Measurements from ENCODE around the gene MACROH2A1. TPM values are rescaled to one million over a fixed set of nuclear protein-coding genes. Genes with fewer than 3 reads are reported as not detected.

The MACROH2A1 gene
- total RNA-seq, 2 experiments from 2014 or later: 159 to 190 TPM

DNA sequence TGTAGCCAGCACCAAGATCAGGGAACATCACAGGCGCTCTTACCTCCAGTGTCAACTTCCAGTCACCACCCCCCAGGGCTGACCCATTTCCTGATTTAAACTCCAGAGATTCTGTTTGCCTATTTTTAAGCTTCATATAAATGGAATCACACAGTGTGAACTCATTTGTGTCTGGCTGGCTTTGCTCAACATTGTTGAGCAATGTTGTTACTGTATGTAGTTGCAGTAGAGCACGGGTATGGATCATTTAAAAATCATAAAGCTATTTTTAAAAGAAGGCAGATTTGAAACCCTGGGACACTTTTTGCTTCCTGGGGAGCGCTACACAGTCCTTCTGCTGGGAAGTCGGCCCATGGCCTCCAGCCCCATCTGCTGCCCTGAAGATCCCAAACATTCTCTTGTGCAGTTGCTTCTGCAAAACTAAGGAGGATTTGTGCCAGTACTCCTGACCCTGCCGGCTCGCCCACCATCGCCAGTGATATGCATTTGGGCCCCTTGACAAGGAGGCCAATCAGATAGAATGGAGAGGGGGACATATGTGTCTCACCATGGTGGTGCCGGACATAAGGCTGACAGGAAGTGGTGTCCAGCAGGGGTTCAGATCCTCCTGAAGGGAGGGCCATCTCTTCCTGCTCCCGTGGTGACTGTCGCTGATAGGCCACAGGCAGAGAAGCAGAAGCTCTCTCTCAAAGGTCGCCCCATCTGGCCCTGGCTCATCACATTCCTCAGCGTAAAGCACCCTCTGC lies 34.8 kb upstream of the MACROH2A1 start:
- DNase-seq: no peak
- no peaks in the 10 kb centered on the region for H3K4me1 Mint-ChIP-seq

DNA sequence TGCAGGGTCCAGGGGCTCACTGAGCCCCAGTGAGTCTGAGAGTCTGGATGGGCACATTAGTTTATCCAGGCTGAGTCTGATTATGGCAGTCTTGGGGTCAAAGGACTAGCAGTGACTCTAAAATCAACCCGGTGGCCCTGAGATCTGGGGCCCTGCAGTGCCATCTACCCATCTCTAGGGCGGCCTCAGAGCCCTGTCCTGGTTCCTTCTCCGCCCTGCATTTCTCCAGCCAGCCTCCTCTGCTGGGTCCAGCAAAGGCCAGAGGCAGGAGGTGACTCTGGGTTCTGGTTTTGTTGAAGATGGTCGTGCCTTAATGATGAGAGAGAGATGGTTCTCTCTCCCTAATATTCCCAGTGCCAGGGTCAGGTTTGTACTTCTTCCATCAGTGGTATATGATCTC lies 33.1 kb upstream of the MACROH2A1 start:
- intact Hi-C loops (cut with DNase I, micrococcal nuclease): no loop called here
- ChIA-PET POLR2A (interaction anchor here (0.6 kb wide), 1 partner anchor 183 kb away, joined by 4 read pairs; no protein-coding TSS in a partner anchor), CTCF (no interaction called here)
- H3K27me3 Mint-ChIP-seq: peaks cover 3% of the 10 kb centered on the region
- H3K4me1 Mint-ChIP-seq: no peaks in the 10 kb centered on the region
- no peak overlapping the region for H3K4me3 Mint-ChIP-seq
- DNase-seq (no peak), ATAC-seq (no peak)
- H3K27ac Mint-ChIP-seq: no peak overlapping the region
- peaks cover 7% of the 10 kb centered on the region for H3K9me3 Mint-ChIP-seq (ENCODE audit: low read depth)
- H3K36me3 Mint-ChIP-seq (ENCODE audit: low read depth): no peaks in the 10 kb centered on the region

More for the DNA sequence above, 34.8 kb upstream of the MACROH2A1 start:
- CTCF ChIA-PET: interaction anchor here (1.1 to 1.3 kb wide), 2 partner anchors 8 to 127 kb away, joined by 4 read pairs; no protein-coding TSS in a partner anchor
- Mint-ChIP-seq H3K27ac (no peak overlapping the region), H3K9me3 (ENCODE audit: low read depth) (peaks cover 2% of the 10 kb centered on the region), H3K27me3 (peaks cover 5% of the 10 kb centered on the region), H3K4me3 (no peak overlapping the region), H3K36me3 (ENCODE audit: low read depth) (no peaks in the 10 kb centered on the region)
- intact Hi-C loops (cut with DNase I, micrococcal nuclease): no loop called here
- POLR2A ChIA-PET: no interaction called here
- ATAC-seq: no peak

DNA sequence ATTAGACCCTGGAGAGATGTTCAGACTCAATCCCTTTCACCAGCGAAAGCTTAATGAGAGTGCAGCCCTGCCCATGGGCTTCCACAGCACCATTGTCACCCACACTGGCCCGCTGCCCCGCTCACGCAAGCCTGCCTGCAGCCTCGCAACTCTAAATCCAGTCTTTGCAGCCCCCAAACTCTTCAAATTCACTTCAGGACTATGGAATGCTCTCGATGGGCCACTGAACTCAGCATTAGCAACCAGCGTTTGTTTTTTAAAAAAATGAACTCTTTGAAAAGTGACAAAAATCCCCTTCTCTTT lies 31.1 kb upstream of the MACROH2A1 start:
- no peak for ATAC-seq
- intact Hi-C loops (cut with DNase I, micrococcal nuclease): no loop called here
- ChIA-PET CTCF (no interaction called here), POLR2A (no interaction called here)
- no peak for DNase-seq
- H3K9me3 Mint-ChIP-seq (ENCODE audit: low read depth): peaks cover 7% of the 10 kb centered on the region
- H3K27me3 Mint-ChIP-seq: no peaks in the 10 kb centered on the region
- no peak overlapping the region for H3K4me3 Mint-ChIP-seq
- H3K36me3 Mint-ChIP-seq (ENCODE audit: low read depth): no peaks in the 10 kb centered on the region
- H3K4me1 Mint-ChIP-seq: peaks cover 4% of the 10 kb centered on the region
- no peak overlapping the region for H3K27ac Mint-ChIP-seq

DNA sequence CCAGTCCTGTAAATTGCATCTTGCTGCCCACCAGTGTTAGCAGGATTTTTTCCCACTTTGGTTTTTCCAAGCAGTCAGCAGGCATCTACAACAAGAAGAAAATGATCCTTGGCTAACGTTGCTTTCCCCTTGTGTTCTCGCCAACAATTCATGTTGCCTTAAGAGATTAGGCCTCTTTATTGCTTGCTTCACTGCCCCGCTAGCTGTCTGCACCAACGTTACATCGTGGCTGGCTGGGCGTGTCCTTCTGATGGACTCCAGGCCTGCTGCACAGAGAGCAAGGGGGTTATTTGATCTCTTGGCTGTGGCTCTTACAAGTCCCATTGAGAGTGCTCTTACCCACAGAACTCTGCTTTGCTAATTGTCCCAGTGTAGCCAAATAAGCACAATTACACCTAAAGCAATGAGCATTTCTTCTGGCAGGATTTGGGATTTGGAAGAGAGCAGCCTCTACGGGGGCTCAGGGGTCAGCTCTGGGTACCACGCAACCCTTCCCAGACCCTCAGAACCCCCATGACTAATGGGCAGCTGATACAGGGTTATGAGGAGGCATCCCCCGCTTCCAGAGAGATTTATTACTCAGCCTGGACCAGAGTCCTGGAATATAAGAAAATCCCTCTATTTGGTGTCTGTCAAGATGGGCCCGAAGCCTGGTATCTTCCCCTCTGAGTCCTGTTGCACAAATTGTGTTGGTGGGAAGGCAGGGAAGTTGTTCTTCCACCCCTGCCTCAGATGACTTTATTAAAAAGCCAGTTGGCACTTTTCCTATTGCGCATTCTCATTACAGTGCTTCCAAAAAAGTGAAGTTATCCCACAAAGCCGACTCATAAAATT lies 30.5 kb upstream of the MACROH2A1 start:
- peaks cover 4% of the 10 kb centered on the region for H3K4me1 Mint-ChIP-seq
- no peak for DNase-seq
- intact Hi-C loops (cut with DNase I, micrococcal nuclease): no loop called here
- POLR2A ChIA-PET: no interaction called here
- H3K36me3 Mint-ChIP-seq (ENCODE audit: low read depth): no peaks in the 10 kb centered on the region
- H3K27ac Mint-ChIP-seq: no peak overlapping the region
- H3K9me3 Mint-ChIP-seq (ENCODE audit: low read depth): peaks cover 7% of the 10 kb centered on the region
- no peak for ATAC-seq
- no peaks in the 10 kb centered on the region for H3K27me3 Mint-ChIP-seq
- CTCF ChIA-PET: no interaction called here
- H3K4me3 Mint-ChIP-seq: no peak overlapping the region

DNA sequence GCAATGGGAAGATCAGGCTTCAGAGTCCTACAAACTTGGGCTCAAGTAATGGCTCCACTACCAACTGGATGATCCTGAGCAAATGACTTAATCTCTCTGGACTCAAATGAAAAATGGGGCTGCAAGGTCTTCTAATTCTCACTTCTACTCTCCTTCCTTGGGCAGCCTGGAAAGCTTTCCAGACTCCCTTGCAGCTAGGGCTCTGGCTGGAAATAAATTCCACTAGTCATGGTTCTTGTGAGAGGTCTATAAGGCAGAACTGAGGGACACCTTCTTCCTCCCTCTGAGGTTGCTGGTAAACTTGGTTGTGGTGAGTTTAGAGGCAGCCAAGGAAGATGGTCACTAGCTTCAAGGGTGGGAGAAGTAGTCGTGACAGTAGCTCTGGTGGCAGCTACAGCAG lies 29.6 kb upstream of the MACROH2A1 start:
- peaks cover 7% of the 10 kb centered on the region for H3K9me3 Mint-ChIP-seq (ENCODE audit: low read depth)
- H3K27me3 Mint-ChIP-seq: peaks cover 3% of the 10 kb centered on the region
- no peaks in the 10 kb centered on the region for H3K36me3 Mint-ChIP-seq (ENCODE audit: low read depth)
- ChIA-PET CTCF (interaction anchor here (0.6 kb wide), 1 partner anchor 49 kb away, joined by 4 read pairs; no protein-coding TSS in a partner anchor), POLR2A (no interaction called here)
- H3K4me3 Mint-ChIP-seq: no peak overlapping the region
- intact Hi-C loops (cut with DNase I, micrococcal nuclease): no loop called here
- H3K4me1 Mint-ChIP-seq: peaks cover 4% of the 10 kb centered on the region
- ATAC-seq (no peak), DNase-seq (no peak)
- no peak overlapping the region for H3K27ac Mint-ChIP-seq

DNA sequence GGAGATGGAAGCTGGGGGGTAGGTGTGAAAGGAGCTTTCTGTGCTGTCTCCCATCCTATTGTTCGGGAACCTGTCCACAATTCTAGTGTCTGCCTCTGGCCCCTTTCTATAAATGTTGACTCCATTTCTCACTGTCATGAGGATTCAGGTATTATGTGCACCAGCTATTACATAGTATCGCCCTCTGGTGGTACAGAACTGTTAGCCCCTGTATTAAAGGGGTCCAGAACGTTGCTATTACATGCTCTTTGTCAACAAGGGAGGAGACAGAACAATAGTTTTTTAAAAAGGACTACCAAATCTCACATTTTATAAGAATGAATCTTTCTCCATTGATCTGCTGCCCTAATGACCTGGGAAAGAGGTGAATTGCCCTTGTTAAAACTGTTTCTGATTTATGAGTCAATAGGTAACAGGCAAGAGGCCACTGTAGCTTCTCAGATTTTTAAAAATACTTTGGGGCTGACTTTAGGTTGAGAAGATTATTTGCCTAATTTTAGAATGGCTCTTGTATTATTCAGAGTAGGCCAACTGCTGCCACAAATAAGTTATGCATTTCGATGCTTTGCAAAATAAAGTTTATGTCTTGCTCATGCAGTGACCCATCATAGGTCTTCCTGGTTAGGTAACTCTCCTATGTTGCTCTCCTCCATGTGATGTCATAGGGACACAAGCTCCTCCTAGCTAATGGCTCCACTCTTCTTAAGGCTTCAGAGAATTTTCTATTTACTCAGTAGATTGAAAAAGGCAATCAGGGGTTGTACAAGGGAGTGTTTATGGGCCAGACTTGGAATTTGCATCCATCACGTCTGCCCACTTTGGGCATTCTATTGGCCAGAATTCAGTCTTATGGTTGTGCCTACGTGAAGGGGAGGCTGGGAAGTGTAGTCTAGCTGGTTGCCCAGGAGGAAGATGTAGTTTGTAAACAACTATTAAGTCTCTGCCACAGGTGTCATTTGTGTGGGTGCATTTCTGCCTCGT lies 27.4 kb upstream of the MACROH2A1 start:
- peaks cover 7% of the 10 kb centered on the region for H3K9me3 Mint-ChIP-seq (ENCODE audit: low read depth)
- no peaks in the 10 kb centered on the region for H3K36me3 Mint-ChIP-seq (ENCODE audit: low read depth)
- H3K4me1 Mint-ChIP-seq: peaks cover 4% of the 10 kb centered on the region
- ATAC-seq: peak; percentile 86
- intact Hi-C loops (cut with DNase I, micrococcal nuclease): loop anchor here (2.0 kb wide), 2 partner anchors 28 to 50 kb away; partner anchors contain the start of gene MACROH2A1 (in 1 of the 2)
- H3K4me3 Mint-ChIP-seq: no peak overlapping the region
- H3K27me3 Mint-ChIP-seq: peaks cover 3% of the 10 kb centered on the region
- peak; percentile 31 for DNase-seq
- ChIA-PET POLR2A (interaction anchor here (0.8 kb wide), 1 partner anchor 48 kb away, joined by 4 read pairs; no protein-coding TSS in a partner anchor), CTCF (interaction anchor here (0.5 to 2.5 kb wide), 18 partner anchors 8 to 196 kb away, joined by 3 to 10 read pairs (median 3); no protein-coding TSS in a partner anchor)
- H3K27ac Mint-ChIP-seq: no peak overlapping the region

DNA sequence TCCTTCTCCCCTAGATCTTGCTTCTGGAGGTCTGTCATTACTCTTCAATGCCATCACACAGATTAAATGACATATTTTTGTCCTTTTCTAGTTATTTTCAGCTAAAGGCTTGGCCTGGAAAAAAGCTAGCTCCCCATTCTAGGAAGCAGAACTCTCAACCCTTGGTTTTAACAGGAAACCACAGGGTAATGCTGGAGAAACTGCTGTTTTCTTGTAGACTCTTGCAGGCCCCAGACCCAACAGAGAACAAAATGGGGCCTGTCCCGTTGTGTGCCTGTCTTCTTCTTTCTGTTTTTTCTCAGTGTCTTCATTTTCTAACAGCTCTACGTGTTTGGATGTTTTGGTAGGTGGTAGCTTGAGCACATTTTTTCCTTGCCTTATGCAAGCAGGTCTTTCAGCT lies 26.6 kb upstream of the MACROH2A1 start:
- no peak for DNase-seq
- peaks cover 4% of the 10 kb centered on the region for H3K4me1 Mint-ChIP-seq
- no peak overlapping the region for H3K4me3 Mint-ChIP-seq
- H3K9me3 Mint-ChIP-seq (ENCODE audit: low read depth): peaks cover 7% of the 10 kb centered on the region
- no peaks in the 10 kb centered on the region for H3K36me3 Mint-ChIP-seq (ENCODE audit: low read depth)
- H3K27ac Mint-ChIP-seq: no peak overlapping the region
- intact Hi-C loops (cut with DNase I, micrococcal nuclease): loop anchor here (2.0 kb wide), 2 partner anchors 27 to 49 kb away; partner anchors contain the start of gene MACROH2A1 (in 1 of the 2)
- POLR2A ChIA-PET: interaction anchor here (0.8 kb wide), 1 partner anchor 48 kb away, joined by 4 read pairs; no protein-coding TSS in a partner anchor
- CTCF ChIA-PET: interaction anchor here (0.5 to 2.5 kb wide), 18 partner anchors 9 to 195 kb away, joined by 3 to 10 read pairs (median 3); no protein-coding TSS in a partner anchor
- ATAC-seq: no peak
- peaks cover 5% of the 10 kb centered on the region for H3K27me3 Mint-ChIP-seq

DNA sequence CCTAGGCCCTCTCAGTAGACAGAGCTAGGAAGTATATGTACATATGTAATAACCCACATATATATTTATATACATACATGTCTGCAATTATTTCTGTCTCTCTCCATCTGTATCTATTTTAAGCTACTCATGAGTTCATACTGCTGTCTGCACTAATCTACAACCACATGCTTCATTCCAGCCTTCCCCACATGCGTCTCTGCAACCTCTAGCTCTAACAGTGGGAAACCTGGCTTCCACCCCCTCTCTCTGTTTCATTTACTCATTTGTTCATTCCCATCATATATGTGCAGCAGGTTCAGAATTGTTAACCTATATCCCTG lies 24.8 kb upstream of the MACROH2A1 start:
- ATAC-seq (no peak), DNase-seq (no peak)
- Mint-ChIP-seq H3K4me1 (peaks cover 4% of the 10 kb centered on the region), H3K36me3 (ENCODE audit: low read depth) (no peaks in the 10 kb centered on the region), H3K9me3 (ENCODE audit: low read depth) (peaks cover 10% of the 10 kb centered on the region), H3K4me3 (no peak overlapping the region), H3K27ac (no peak overlapping the region), H3K27me3 (peaks cover 14% of the 10 kb centered on the region)
- ChIA-PET POLR2A (no interaction called here), CTCF (interaction anchor here (0.6 to 1.5 kb wide), 6 partner anchors 29 to 275 kb away, joined by 3 to 5 read pairs (median 4); no protein-coding TSS in a partner anchor)
- intact Hi-C loops (cut with DNase I, micrococcal nuclease): no loop called here

DNA sequence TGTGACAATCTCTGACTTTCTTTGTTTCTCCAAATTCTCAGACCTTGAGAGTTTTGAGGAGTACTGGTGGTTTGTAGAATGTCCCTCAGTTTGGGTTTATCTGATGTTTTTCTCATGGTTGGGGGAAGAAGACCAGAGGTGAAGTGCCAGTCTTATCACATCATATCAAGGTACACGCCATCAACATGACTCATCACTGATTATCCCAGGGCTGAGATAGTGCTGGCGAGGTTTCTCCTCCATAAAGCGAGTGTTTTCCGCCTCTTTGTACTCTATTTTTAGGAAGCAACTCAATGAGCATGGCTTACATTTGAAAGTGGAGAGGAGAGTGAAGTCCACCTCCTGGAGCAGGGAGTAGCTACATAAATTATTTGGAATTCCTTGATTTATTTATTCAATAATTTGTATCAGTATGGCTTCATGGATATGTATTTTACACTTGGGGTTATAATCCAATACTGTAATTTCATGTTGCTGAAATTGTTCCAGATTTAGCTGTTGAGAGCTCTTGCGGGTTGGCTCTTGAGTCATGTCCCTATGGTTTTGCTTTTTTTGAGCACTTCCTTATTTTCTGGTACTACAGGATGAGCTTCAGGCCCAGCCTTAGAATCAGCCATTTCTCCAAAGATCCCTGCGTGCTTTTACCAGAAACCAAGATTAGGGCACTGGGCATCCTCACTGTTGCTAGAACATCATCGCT lies 24.3 kb upstream of the MACROH2A1 start:
- Mint-ChIP-seq H3K4me1 (peaks cover 4% of the 10 kb centered on the region), H3K27ac (no peak overlapping the region), H3K9me3 (ENCODE audit: low read depth) (peaks cover 5% of the 10 kb centered on the region), H3K36me3 (ENCODE audit: low read depth) (no peaks in the 10 kb centered on the region), H3K27me3 (peaks cover 16% of the 10 kb centered on the region), H3K4me3 (no peak overlapping the region)
- intact Hi-C loops (cut with DNase I, micrococcal nuclease): no loop called here
- ChIA-PET POLR2A (no interaction called here), CTCF (interaction anchor here (0.6 to 1.5 kb wide), 5 partner anchors 43 to 274 kb away, joined by 3 to 5 read pairs (median 4); no protein-coding TSS in a partner anchor)
- ATAC-seq (no peak), DNase-seq (no peak)

DNA sequence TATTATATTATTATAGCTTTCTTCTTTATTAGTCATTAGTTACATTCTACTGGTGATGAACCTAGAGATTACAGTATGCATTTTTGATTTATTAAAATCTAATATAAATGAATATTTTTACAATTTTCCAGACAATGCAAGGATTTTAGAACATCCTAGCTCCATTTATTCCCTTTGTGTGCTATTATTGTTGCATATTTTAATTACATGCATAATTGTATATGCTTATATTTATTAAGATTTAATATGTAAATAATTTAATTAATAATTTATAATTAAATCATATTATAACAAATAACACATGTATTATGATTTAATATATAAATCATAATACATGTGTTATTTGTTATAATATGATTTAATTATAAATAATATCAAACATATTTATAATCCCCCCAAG lies 23.4 kb upstream of the MACROH2A1 start:
- H3K27me3 Mint-ChIP-seq: peaks cover 18% of the 10 kb centered on the region

More for the DNA sequence above, 23.4 kb upstream of the MACROH2A1 start:
- no peak for ATAC-seq
- ChIA-PET POLR2A (no interaction called here), CTCF (interaction anchor here (1.5 kb wide), 1 partner anchor 44 kb away, joined by 4 read pairs; no protein-coding TSS in a partner anchor)
- Mint-ChIP-seq H3K4me1 (peaks cover 4% of the 10 kb centered on the region), H3K4me3 (no peak overlapping the region), H3K9me3 (ENCODE audit: low read depth) (peaks cover 5% of the 10 kb centered on the region), H3K36me3 (ENCODE audit: low read depth) (no peaks in the 10 kb centered on the region), H3K27ac (no peak overlapping the region)
- DNase-seq: no peak
- intact Hi-C loops (cut with DNase I, micrococcal nuclease): no loop called here
